Stimulated activated CD8-positive, alpha-beta memory T cell treated with anti-CD3 and anti-CD28 coated beads, Interleukin-7, amount 100 ng/mL, for 24 hours (primary cell): ENCODE results near the gene AFG1L.
"Not testable (repeated sequence)": the region's sequence is repeated elsewhere in the genome, so short reads cannot be mapped to it uniquely, and the experiment has no call there.

Experiments
- DNase-seq: peaks from one replicate; pipeline ENCODE4 v3.0.0-alpha.2; 2020; ENCODE audit warnings: low read depth

Gene AFG1L

DNA sequence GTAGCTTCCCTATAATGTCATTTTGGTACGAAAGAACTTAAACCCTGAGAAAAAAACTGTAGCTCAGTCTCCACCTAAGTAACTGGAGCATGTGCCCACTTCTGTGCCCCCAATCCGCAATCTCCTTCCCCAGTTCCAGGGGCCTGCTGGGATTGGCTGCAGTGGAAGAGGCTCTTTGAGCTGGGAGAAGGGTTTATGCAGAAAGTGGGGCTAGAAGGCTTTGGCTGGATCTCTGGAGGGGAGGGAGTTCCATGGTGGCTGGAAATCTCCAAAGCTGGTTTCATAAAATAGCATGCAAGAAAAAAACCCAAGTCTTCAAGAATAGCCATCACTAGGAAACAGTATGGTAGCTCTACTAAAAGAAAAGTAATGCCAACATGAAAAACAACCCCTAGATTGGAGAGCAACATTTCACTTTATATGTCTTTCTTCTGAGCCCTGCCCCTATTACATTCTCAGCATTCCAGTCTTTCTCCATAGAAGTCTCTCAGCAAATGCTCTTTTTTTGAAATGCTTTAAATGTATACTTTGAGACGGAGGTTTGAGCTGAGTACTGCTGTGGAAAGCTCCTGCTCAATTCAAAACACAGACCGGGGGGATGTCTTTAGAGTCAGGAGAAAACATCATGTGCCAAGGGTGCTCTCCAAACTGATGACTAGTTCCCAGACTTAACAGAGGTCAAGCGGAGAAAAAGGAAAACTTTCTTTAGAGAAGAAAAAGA lies 229.8 kb downstream of the AFG1L start:
- no peak for DNase-seq

DNA sequence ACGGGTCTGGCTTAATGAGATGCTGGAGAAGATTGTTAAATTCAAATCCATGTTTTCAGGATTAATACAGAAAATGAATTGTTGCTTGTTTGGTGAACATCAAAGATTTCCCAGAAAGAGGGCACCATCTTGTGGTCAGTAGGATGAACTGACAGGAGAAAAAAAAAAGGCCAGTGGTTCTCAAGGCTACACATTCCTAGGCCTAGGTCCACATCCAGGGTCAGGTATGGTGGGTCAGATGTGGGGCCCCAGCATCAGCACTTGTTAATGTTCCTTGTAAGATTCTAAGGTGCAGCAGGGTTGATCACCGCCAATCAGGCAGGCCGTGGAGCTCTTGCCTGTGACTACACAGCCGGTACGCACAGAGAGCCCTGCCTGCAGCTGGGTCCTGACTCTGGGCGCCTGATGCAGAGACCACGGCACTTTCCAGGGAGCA lies 231.9 kb downstream of the AFG1L start:
- DNase-seq = no peak

DNA sequence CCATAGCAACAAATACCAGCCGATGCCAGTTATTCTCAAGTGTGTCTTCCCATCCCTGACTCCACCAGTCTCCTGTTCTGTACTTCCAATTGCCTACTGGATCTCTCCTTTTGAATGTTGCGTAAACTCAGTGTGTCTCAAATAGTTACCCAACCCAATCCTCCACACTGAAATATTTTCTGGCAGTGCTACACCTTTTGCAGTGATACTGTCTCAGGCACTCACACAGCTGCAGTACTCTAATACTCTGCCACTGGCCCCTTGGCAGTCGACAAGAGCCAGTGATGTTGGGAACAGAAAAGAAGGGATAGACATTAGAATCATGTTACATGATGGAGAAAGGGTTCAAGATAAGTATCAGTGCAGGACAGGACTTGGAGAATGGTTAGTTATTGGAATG lies 234.0 kb downstream of the AFG1L start:
- DNase-seq = no peak

DNA sequence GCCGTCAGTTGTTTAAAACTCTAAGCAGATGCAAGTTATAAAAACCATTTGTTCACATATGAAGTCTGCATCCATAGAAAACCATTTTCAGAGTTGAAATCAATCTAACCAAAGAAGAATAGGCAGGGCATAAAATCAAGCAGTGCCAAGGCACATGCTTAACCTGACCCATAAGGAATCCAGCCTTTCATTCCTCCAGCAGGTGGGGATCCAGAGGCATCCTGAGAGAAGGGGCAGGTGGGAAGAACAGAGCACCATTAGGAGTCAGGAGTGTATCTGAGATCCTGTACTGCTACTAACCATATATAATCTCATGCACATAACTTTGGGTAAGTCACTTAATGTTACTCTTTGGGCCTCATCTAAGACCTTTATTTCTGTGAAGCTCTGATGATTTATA lies 236.5 kb downstream of the AFG1L start:
- DNase-seq = no peak

DNA sequence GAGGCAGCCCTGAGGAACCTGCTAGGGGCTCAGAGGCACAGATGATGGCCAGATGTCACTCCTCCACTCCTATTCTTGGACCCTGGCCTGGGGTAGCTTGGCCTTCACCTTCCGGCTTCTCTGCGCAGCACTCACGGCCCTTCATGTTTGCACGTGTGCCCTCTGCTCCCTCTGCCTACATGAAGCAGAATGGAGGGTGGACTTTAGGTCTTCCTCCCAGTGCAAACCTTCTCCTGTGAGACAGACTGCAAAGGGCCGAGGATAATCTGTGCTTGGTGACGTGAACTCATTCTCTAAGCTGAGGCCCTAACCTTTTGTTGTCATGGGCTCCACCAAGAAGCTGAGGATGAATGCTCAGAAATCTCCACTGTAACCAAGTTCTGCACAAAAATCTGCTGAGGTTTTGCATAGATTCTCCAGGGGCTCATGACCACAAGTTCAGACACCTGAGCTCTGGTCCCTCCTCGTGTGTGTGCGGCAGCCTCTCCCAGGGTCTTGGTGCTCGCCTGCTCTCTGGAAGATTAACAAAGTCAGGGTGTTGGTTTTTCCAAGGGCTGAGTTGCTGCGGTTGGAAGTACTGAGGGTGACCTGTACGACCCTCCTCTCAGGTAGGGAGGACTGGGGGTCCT lies 240.4 kb downstream of the AFG1L start:
- DNase-seq = no peak

DNA sequence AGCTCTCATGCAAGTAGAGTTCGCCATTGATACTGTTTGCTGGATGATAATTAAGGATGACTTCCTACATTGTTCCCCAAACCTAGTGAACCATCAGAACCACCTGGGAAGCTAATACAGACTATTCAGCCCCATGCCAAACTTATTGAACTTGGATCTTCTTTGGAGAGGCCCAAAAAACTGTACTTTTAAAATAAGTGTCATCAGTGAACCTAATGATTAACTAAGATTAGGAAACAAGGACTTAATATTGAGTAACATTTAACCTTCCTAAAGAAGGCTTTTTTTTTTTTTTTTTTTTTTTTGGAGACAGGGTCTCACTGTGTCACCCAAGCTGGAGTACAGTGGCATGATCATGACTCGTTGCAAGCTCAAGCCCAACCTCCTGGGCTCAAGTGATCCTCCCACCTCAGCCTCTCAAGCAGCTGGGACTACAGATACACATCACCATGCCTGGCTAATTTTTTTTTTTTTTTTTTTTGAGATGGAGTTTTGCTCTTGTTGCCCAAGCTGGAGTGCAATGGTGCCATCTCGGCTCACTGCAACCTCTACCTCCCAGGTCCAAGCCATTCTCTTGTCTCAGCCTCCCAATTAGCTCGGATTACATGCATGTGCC lies 241.2 kb downstream of the AFG1L start:
- DNase-seq = not testable (repeated sequence)

DNA sequence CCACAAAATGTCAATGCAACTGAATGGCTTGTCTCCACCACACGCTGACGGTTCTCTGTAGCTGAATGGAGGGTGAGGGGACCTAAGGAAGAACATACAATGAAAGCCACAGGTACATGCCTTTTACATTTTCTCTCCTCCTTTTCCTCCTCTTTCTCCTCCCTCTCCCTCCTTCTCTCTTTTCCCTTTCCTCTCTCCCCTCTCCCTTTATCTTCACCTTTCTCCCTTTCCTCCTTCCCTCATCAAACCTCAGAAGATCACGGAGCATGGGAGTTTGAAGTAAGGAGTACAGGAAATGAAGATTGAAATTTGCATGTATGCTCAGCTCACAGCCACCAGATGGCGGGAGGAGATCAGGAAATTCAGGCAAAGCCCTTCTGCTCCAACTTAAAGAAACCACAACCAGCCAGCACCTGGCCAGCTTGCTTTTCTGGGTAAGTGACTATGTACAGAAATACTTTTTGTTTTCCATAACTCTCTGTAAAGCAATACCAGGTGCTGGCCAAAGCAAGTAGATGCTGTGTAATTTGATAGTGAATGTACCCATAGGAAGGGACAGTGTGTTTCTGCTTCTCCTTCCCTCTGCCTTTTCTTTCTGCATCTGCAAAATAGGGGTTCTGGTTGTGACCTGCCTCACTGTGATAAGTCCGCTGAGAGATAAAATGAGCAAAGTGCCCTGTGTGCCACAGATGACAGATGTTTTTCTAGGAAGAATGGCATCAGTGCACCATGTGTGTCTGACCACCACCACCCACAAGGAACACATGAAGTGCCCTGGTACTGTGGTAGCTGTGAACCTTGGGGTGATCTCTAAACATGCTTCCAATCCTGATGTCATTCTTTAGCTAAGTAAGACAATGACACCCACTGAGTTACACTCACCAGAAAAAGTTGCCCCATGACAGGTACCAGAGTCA lies 247.2 kb downstream of the AFG1L start:
- peak; percentile 28 for DNase-seq

DNA sequence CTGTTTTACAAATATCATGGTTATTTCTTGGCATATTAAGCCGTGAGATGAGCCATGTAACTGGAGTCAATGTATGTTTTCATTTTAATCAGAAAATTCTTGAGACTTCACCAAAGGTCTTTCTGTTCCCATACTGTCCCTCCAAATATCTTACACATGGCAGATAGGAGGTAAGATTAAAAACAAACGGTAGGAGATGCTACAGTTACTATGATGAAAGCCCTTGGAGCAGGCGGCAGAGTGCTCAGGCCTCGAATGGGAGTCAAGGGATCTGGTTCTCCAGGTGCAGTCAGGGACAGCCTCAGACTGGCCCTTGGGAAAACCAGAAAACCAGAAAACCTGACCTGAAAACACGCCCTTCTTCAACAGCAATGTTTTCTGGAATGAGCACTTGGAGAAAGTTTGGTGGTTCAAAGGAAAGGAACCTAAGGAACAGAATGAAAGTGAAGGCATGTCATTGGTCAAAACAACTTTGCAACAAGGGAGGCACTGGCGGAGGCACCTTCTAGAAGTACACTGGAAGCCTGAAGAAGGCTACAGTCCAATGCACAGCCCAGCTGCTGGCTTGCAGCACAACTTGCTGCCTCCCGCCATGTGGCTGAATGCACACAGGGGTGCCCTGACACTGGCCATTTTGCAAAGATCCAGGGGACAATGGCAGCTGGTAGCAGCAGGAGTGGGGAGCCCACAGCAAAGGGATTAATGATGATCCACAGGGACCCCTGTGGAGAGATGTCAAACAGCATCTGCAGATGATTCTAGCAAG lies 248.5 kb downstream of the AFG1L start:
- DNase-seq = no peak

DNA sequence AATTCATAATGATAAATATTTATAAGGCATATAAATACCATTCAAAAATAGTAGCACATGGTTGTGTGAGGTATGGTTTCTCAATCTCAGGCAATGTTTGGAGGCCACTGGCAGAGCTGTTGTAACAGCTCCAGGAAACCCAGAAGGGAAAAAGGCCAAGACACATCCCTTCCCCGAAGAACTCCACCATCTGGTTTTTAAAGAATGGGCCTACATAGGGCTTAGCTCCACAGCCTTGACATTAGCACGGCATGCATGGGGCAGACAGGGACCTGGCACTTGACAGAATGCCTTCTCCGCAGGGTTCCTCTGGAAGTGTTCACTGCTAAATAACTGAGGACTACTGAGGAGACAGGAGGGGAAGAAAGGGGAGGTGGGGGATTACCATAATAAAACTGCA lies 249.8 kb downstream of the AFG1L start:
- DNase-seq = no peak

DNA sequence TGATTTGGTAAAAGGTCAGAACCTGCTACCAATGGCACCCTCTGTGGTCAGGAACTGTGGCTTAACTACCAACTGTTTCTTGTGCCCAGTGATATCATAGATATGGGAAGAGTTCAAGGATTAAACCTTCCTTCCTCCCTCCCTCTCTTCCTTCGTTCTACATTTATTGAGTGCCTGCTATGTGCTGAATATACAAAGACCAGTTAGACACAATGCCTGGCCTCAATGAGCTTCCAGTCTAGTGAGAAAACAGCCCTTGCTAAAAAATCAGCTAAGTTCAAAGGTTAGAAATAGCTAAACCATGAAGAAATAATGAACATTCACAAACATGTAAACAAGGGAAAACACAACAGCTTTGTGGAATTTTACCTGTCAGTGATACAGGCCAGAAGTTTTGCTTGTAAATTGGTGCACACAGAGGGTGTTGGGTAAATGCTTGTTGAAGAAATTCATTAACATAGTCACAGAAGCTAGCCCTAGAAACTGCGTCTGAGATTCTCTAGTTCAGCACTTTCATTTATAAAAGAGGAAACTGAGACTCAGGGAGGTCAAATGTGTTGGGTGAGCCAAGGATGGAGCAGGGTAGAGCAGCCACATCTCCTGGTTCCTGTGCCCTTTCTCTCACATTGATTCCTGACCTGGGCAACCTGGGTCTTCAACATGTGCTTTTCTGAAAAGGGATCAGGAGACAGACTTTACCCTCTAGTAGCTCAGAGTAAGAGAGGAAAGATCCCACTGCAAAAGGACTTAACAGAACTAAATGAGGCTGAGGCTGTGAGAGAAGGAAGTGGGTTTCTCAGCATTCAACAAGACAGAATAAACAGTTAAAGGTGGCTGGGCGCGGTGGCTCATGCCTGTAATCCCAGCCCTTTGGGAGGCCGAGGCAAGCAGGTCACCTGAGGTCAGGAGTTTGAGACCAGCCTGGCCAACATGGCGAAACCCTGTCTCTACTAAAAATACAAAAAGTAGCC lies 251.5 kb downstream of the AFG1L start:
- no peak for DNase-seq

DNA sequence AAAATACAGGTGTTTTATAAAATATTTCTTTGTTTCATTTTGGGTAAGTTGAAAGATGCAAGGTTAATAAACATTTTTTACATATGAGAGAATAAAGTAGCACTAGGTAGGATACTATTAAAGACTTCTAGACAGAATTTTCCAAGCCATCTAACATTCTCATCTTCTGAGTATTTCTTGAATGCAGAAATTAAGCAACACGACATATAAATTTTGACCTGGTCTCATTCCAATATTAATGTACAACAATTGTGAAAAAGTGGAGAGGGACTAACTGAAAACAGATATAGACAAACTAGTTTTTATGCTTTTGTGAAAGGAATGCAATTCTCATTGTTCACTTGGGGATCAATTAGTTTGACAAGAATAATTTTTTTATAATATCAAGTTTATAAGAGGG lies 254.4 kb downstream of the AFG1L start:
- DNase-seq = no peak

DNA sequence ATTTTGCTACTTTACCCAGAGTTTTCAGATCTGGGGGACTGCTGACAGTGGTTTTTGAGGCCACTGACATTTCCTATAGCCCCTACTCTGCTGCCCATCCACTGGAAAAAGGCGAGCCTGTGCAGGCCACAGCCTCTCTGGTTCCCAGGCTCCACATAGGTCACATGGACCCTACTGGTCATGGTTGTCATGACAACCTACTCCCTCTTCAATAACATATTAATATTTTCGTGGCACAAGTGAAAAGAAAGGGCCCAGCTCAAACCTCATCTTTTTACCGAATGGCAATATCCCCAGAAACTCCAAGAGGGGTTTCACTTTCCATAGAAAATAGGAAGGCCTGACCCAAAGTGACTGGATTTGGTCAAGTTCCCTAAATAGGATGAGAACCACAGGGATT lies 254.9 kb downstream of the AFG1L start:
- no peak for DNase-seq

DNA sequence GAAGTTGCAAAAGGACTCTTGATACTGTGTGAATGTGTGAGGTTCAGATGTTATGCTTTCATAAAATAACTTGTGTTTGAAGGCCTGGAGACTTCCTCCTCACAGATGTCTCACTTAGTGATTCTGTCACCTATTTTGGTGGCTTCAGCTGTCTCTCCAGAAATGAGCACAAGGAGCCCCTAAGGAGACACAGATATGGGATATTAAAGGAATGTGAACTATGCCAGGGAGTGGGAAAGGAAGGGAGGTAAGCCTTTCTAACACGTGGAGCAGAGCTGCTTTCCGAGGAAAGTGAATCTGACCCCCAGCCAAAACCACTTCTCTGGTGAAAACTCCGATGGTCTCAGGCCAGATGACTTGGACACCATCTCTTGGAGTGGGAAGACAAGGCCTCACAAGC lies 255.4 kb downstream of the AFG1L start:
- DNase-seq = no peak

DNA sequence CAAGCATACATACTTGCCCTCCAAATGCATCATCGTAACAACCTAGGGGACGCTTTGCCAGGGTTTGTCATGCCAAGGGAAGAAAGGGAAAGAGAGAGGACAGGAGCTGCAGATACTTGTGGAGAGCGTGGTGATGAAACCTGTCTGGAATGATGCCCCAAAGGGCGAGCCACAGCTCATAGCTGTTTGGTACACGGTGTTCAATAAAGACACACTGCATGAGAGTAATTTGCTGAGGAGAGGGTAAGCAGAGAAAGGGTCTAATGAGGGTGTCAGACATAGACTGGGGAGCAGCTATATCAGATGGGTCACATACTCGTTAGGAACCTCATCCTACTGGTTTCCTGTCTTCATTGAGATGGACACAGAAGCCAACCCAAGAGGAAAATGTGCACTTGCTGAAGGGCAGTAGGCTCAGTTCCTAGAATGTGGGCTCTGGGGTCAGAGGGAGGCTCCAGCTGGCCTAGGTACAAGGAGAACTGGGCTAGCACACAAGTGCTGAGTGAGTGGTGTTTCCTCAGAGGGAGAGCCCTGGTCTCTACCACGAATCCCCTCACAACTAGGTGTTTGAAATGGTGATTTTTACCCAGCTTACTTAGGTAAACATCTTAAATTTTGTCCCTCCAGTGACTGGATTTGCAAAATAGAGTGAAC lies 260.7 kb downstream of the AFG1L start:
- DNase-seq = no peak

DNA sequence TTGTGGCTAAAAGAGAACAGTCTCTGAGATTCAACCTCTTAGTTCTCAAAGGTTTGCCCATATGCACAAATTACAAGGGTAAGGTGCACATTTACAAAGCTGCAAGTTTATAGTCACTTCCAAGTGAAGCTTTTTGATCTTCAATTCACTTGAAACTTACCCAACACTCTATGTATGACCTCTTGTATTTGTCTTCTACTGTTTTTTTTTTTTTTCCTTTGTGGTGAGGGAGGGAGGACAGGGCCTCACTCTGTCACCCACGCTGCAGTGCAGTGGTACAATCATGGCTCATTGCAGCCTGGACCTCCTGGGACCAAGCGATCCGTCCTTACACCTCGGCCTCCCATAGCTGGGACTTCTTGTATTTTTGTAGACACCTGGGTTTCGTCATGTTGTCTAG lies 261.4 kb downstream of the AFG1L start:
- no peak for DNase-seq

DNA sequence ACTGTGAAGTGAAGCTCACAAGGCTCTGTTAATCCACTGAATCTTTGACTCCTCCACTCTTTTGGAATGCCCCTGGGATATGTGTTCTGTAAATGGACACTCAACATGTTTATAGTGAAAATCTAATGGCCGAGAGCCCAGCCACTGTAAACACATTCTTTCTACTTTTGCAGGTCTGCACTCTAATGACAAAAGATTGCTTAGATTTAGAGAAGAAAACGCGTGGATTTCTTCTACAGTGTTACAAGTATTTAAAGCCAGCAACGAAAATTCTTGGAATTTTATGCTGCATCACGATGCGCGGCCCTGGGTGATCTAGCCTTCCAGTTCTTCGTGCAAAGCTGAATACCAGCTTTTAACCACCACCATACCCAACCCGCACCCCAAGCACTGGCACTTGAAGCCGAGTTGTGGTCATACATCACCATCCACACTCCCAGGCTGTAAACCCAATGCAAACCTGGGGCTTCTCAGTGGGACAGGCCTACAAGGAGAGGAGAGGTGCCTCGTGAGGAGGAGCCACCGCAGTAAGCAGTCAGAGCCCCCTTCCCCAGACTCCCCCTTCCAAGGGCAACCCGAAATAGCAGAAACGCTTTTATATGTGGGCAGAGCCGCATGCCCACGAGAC lies 262.1 kb downstream of the AFG1L start:
- DNase-seq = no peak

DNA sequence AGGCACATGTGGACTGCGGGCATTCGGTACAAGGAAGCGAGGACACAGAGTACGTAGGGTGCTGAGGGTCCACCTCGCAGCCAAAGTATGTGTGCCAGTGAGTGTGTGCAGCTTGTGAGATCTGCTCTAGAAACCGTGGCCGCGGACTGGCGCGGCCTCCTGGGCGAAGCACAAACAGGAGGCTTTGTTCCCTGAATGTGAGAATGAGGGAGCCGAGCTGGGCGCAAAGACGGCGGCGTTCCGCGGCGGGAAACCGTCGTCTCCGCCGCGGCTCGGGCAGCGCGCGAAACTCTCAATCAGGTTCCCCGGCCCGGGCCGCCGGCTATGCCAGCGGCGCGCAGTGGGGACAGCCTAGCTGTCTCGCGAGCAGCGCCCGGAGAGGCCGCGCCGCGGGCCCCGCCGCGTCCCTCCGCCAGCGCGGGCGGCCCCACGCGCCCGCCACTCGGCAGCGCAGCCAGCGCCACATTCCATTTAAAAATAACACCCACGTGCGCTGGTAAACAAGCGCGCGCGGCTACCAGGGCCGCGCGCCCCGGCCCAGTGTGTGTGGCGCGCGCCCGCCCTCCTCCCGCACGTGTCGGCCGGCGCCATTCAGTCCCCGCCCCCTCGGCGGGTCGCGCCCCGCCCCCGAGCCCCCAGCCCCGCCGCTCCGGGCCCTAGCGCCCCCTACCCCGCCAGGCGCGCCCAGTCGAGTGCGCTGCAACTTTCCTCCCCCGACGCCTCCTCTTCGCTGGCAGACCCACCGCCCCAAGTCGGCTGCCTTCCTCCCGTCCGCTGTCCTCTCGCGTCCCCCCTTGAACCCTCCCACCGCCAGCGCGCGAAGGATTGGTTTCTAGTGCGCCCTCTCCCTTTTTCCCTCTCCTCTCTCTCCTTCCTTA lies 262.9 kb downstream of the AFG1L start:
- DNase-seq = peak; percentile 37

DNA sequence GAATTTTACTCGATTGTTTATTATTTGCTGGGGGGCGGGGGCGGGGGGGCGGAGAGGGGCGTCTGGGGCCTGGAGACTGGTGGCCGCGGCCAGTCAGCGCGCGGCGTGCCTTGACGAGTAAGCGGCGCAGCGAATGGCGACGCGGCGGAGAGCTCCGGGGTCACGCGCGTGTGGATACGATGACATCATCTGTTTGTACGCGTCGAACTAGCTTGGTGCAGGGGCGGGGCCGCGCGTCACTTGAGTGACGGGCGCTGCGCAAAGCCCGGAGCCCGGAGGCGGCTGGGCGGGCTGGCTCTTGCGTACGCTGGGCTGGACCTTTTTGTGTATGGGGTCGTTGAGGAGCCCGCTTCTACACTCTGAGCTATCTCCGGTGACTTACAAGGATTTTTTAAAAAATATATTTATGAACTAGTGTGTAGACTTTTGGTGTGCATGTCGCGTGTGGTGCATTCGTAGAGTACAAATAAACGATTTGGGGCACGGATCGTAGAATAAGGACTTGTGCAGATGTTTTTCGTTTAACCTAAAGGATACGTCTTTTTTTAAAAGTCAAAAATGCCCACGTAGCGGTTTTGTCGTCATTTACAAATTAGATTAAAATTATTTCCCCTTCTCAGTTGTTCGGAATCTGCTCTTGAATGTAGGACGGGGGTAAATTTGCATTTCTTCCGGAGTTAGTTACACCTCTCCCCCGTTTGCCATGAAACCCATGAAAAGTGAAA lies 263.7 kb downstream of the AFG1L start:
- DNase-seq = peak; percentile 87
